ENCODE data around the gene CNTFR.

Gene CNTFR

DNA sequence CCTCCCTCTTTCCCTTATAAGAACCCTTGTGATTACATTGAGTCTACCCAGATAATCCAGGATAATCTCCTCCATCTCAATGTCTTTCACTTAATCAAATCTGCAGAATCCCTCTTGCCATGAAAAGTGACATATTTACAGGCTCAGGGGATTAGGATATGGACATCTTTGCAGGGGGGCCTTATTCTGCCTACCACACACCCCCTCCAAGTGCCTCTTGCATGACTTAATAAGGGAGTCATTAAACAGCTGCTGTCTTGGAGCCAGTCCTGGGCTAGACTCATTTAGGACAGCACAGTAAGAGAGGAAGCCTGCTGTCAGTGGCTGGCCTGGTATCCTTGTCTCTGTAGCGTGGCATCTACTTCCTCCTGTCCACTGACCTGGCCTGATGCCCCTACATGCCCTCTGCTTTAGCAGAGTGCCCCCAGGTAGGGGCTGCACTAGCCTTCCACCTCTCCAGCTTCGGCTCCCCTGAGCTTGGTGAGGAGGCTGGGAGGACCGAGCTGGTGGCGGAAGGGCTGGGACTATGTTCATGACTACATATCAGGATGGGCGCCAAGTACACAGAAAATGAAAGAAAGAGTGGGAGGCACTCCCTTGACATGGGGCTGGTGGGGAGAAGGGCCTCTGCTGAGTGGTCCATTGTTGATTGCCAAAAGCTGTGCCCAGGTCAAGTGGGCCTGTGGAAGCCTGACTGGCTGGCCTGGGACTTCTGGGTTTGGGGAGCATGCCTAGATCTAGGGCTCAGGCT, 84.0 kb downstream of the CNTFR start:
- DNase-seq: no peak

DNA sequence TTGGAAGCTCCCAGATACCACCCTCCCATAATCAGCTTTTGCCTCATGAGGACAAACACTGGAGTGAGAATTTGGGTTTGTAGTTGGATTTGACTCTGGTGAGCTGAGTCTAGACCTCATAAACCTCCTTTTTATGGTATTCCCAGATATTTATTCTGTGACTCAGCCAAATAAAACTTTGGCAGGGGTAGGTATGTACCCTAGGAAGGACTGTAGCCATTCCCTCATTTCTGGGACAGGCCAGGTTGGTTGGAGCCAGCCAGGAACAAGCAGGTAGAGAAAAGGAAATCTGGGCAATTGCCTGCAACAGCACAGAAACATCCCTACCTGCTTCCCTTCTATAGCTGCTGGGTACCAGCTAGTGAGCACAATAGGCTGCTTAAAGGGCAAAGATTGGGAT, 86.1 kb downstream of the CNTFR start:
- DNase-seq: no peak

- DNase-seq: no peak
These were observed 86.6 kb downstream of the CNTFR start for GRCh38 chr9:34502891-34503290.

GRCh38 chr9:34502471-34502870, 87.1 kb downstream of the CNTFR start:
- DNase-seq: no peak

DNA sequence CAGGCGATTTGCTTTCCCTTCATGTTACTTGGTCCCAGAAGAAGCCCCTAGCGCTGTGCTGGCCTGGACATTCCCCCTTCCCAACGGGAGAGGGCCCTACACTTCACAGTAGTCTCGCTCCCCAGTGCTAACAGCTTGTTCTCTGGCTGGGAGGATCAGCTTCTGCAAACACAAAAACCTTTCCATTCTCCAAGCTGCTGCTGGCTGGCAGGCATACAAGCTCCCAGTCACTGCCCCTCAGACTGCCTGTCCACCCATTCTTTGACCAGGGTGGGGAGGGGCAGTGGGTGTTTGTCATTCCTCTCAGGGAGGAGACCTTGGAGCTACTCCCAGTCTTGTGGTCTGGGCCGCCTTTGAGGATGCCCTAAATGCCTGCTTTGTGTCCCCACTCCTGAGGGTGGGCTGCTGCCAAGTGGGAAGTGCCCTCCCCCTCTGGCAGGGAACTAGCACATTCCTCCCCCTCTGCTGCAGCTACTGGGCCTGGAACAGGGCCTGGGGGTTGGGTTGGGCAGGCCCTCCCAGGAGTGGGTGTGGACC, 87.6 kb downstream of the CNTFR start:
- no peak for DNase-seq

Measured in bone marrow (tissue), 2 donors.